ENCODE results near the gene SERPINE2.
A peak's percentile ranks its signal among the peaks of the same experiment; 100 is the strongest.

The SERPINE2 gene

GRCh38 chr2:223944166-223944702, 94.9 kb downstream of the SERPINE2 start:
- peak overlapping the region; percentile 94 for H2AFZ ChIP-seq (ENCODE audit: low read length)

GRCh38 chr2:223943561-223944008, 95.5 kb downstream of the SERPINE2 start:
- H3K9ac ChIP-seq (ENCODE audit: low read depth, low read length, poor library complexity, severe bottlenecking), result peak overlapping the region; percentile 90
- no peaks in the 10 kb centered on the region for H3K9me3 ChIP-seq (ENCODE audit: insufficient read depth, low read depth, low read length)
- peak overlapping the region; percentile 94; the same call in 1 of the 2 replicates for H2AFZ ChIP-seq (ENCODE audit: low read length)
- H3K4me1 ChIP-seq (ENCODE audit: insufficient read depth, low read length, poor library complexity, severe bottlenecking), result peaks cover 25% of the 10 kb centered on the region
- H4K20me1 ChIP-seq (ENCODE audit: insufficient read depth, low read length, poor library complexity, severe bottlenecking), result peaks cover 7% of the 10 kb centered on the region
- H3K4me2 ChIP-seq (ENCODE audit: low read depth, low read length, poor library complexity, severe bottlenecking), result peak overlapping the region; percentile 97
- TF ChIP-seq EZH2phosphoT487 (IDR thresholded peaks at IDR 0.05; ENCODE audit: borderline replicate concordance) (no peak), CTCF (conservative IDR thresholded peaks at IDR 0.05; ENCODE audit: low read length) (no peak)
- H3F3A ChIP-seq (ENCODE audit: low read depth), result no peaks in the 10 kb centered on the region
- no peaks in the 10 kb centered on the region for H3K36me3 ChIP-seq (ENCODE audit: insufficient read depth, low read length)
- H3K27me3 ChIP-seq (ENCODE audit: insufficient read depth, low read length, poor library complexity, severe bottlenecking), result no peaks in the 10 kb centered on the region
- H3K4me3 ChIP-seq (ENCODE audit: low read length, poor library complexity, severe bottlenecking), result peak overlapping the region; percentile 100
- H3K9me2 ChIP-seq (replicated peaks; ENCODE audit: low read depth, low read length), result no peaks in the 10 kb centered on the region
- H3K79me2 ChIP-seq (ENCODE audit: insufficient read depth, low read length), result peaks cover 42% of the 10 kb centered on the region

More at GRCh38 chr2:223944166-223944702, 94.9 kb downstream of the SERPINE2 start:
- peaks cover 24% of the 10 kb centered on the region for H3K4me1 ChIP-seq (ENCODE audit: insufficient read depth, low read length, poor library complexity, severe bottlenecking)
- H3K9me2 ChIP-seq (replicated peaks; ENCODE audit: low read depth, low read length), result no peaks in the 10 kb centered on the region
- H3K4me2 ChIP-seq (ENCODE audit: low read depth, low read length, poor library complexity, severe bottlenecking), result peak overlapping the region; percentile 97
- no peaks in the 10 kb centered on the region for H3K36me3 ChIP-seq (ENCODE audit: insufficient read depth, low read length)
- H3K79me2 ChIP-seq (ENCODE audit: insufficient read depth, low read length), result peaks cover 36% of the 10 kb centered on the region
- no peaks in the 10 kb centered on the region for H3F3A ChIP-seq (ENCODE audit: low read depth)
- H3K4me3 ChIP-seq (ENCODE audit: low read length, poor library complexity, severe bottlenecking), result peak overlapping the region; percentile 100
- H4K20me1 ChIP-seq (ENCODE audit: insufficient read depth, low read length, poor library complexity, severe bottlenecking), result peaks cover 3% of the 10 kb centered on the region
- H3K9me3 ChIP-seq (ENCODE audit: insufficient read depth, low read depth, low read length), result no peaks in the 10 kb centered on the region
- peak overlapping the region; percentile 90 for H3K9ac ChIP-seq (ENCODE audit: low read depth, low read length, poor library complexity, severe bottlenecking)
- TF ChIP-seq CTCF (conservative IDR thresholded peaks at IDR 0.05; ENCODE audit: low read length) (no peak), EZH2phosphoT487 (IDR thresholded peaks at IDR 0.05; ENCODE audit: borderline replicate concordance) (no peak)
- no peaks in the 10 kb centered on the region for H3K27me3 ChIP-seq (ENCODE audit: insufficient read depth, low read length, poor library complexity, severe bottlenecking)

GRCh38 chr2:223943135-223943534, 96.0 kb downstream of the SERPINE2 start:
- Histone ChIP-seq H3K9me2 (replicated peaks; ENCODE audit: low read depth, low read length) (no peaks in the 10 kb centered on the region), H3F3A (ENCODE audit: low read depth) (no peaks in the 10 kb centered on the region), H3K4me3 (ENCODE audit: low read length, poor library complexity, severe bottlenecking) (peak overlapping the region; percentile 100), H3K79me2 (ENCODE audit: insufficient read depth, low read length) (peaks cover 46% of the 10 kb centered on the region), H3K27me3 (ENCODE audit: insufficient read depth, low read length, poor library complexity, severe bottlenecking) (no peaks in the 10 kb centered on the region), H3K9ac (ENCODE audit: low read depth, low read length, poor library complexity, severe bottlenecking) (no peak overlapping the region), H3K36me3 (ENCODE audit: insufficient read depth, low read length) (no peaks in the 10 kb centered on the region), H2AFZ (ENCODE audit: low read length) (no peak overlapping the region), H3K4me1 (ENCODE audit: insufficient read depth, low read length, poor library complexity, severe bottlenecking) (peaks cover 30% of the 10 kb centered on the region), H4K20me1 (ENCODE audit: insufficient read depth, low read length, poor library complexity, severe bottlenecking) (peaks cover 7% of the 10 kb centered on the region), H3K4me2 (ENCODE audit: low read depth, low read length, poor library complexity, severe bottlenecking) (peak overlapping the region; percentile 97), H3K9me3 (ENCODE audit: insufficient read depth, low read depth, low read length) (no peaks in the 10 kb centered on the region)
- TF ChIP-seq CTCF (conservative IDR thresholded peaks at IDR 0.05; ENCODE audit: low read length) (no peak), EZH2phosphoT487 (IDR thresholded peaks at IDR 0.05; ENCODE audit: borderline replicate concordance) (no peak)
